ENCODE measurements around the gene KRT82. TPM values are rescaled to one million over a fixed set of nuclear protein-coding genes. Genes with fewer than 3 reads are reported as not detected.

The KRT82 gene
- total RNA-seq, 1 donor = not detected

GRCh38 chr12:52360106-52360662 is 46.0 kb downstream of the KRT82 start:
- H3K4me3 ChIP-seq (ENCODE audit: low read depth, low read length) = no peak overlapping the region
- TF ChIP-seq, protein P1, sequence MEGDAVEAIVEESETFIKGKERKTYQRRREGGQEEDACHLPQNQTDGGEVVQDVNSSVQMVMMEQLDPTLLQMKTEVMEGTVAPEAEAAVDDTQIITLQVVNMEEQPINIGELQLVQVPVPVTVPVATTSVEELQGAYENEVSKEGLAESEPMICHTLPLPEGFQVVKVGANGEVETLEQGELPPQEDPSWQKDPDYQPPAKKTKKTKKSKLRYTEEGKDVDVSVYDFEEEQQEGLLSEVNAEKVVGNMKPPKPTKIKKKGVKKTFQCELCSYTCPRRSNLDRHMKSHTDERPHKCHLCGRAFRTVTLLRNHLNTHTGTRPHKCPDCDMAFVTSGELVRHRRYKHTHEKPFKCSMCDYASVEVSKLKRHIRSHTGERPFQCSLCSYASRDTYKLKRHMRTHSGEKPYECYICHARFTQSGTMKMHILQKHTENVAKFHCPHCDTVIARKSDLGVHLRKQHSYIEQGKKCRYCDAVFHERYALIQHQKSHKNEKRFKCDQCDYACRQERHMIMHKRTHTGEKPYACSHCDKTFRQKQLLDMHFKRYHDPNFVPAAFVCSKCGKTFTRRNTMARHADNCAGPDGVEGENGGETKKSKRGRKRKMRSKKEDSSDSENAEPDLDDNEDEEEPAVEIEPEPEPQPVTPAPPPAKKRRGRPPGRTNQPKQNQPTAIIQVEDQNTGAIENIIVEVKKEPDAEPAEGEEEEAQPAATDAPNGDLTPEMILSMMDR (IDR thresholded peaks at IDR 0.05; ENCODE audit: insufficient read depth, low read length) = no peak
- no peak for DNase-seq (ENCODE audit: low read depth)

- TF ChIP-seq, protein P1 (IDR thresholded peaks at IDR 0.05; ENCODE audit: insufficient read depth, low read length) = no peak
- H3K4me3 ChIP-seq (ENCODE audit: low read depth, low read length) = no peak overlapping the region
- DNase-seq (ENCODE audit: low read depth) = no peak
These were observed 46.5 kb downstream of the KRT82 start for GRCh38 chr12:52359621-52360061.

DNA sequence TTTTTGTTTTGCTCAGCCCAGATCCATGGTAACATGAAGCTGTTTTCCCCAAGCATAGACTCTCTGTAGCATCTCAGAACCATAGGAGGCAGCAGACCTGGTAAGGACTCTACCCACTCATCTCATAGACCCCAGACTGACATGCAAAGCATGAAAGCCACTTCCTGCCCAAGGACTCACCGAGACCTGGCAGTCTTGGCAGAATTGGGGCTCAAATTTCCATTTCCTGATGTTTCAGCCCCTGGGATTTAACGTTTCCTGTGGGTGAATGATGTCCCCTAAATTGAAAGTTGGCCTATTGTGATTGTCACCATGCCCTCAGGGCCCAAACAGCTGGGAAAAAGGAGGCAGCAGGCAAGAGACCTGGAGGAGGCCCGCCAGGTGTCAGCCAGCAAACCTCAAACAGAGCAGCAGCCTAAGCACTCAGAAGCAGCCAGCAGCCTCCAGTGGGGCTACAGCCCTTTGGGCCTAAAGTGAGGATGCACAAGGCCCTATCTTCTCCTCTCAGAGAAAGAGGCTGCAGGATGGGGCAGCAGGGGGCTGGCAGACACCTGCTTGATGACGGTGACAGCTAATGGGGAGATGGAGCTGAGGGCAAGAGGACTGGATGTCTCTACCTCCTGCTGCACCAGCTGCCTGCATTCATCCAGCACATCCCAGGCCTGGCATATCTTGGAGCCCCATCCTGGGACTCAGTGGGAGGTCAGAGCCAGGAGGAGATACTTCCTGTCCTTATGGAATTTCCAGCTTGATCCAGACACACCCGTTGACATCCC is 47.4 kb downstream of the KRT82 start:
- no peak overlapping the region for H3K4me3 ChIP-seq (ENCODE audit: low read depth, low read length)
- TF ChIP-seq, protein P1 (IDR thresholded peaks at IDR 0.05; ENCODE audit: insufficient read depth, low read length) = no peak
- DNase-seq (ENCODE audit: low read depth) = no peak

DNA sequence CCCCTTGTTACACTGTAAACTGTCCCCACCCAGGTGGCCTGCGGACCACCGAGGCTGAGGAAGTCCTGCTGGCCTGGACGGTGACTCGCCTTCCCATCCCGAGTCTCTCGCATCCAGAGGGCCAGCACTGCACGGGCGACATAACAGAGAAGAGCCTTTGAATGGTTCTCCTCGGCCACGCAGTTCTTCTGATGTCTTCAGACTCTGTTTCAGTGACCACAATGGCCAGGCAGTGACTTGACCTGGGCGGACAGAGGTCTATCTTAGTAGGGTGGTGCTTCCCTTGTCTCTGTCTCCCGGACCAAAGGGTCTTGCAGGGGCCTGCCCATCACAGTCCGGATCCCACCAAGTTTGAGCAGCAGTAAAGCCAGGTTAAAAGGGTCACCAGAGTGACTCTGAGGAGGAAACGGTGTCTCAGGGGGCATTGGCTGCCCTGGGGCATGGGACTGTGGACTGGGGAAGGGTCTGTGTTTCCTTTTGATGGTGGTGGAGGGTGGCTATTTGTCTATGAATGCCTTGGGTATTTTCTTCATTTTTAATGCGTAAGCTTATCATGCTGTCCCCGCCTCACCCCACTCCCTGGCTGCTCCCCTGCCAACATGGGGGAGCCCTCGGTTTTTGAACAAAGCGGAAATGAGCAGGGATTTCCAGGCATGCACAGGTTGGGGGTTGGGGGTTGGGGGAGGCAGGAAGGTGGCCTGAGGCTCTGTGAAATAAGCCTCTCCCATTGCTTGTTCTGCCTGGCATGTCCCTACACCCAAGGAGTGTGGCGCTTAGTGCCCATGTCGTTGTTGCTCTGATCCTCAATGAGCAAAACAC is 49.2 kb downstream of the KRT82 start:
- no peak for DNase-seq (ENCODE audit: low read depth)
- H3K4me3 ChIP-seq (ENCODE audit: low read depth, low read length) = no peak overlapping the region
- TF ChIP-seq, protein P1 (IDR thresholded peaks at IDR 0.05; ENCODE audit: insufficient read depth, low read length) = no peak

GRCh38 chr12:52356031-52356761 is 49.9 kb downstream of the KRT82 start:
- no peak overlapping the region for H3K4me3 ChIP-seq (ENCODE audit: low read depth, low read length)
- no peak for DNase-seq (ENCODE audit: low read depth)
- TF ChIP-seq, protein P1 (IDR thresholded peaks at IDR 0.05; ENCODE audit: insufficient read depth, low read length) = no peak

GRCh38 chr12:52355176-52355575 is 51.0 kb downstream of the KRT82 start:
- H3K4me3 ChIP-seq (ENCODE audit: low read depth, low read length) = no peak overlapping the region
- DNase-seq (ENCODE audit: low read depth) = no peak
- TF ChIP-seq, protein P1 (IDR thresholded peaks at IDR 0.05; ENCODE audit: insufficient read depth, low read length) = no peak

Measured in fibroblast of the aortic adventitia (primary cell).